Gastrocnemius medialis (tissue), 4 donors: ENCODE results near the gene EIF3F. TPM values are rescaled to one million over a fixed set of nuclear protein-coding genes. Genes with fewer than 3 reads are reported as not detected.

Source experiments
- ATAC-seq, 2 donors: fragments of 150-250 bp; one replicate each; pipeline ENCODE4 v1.9.1; 2016
- DNase-seq, 2 donors: peaks; one replicate each; pipeline ENCODE4 v3.0.0-alpha.2; 2019
- H3K27ac ChIP-seq, 4 donors: fragments of 200-600 bp; sonication (generic); 1 replicate in 1 of 4; 2 replicates in 3 of 4; pipeline ENCODE4 v1.5.1; 2016 to 2018; ENCODE audit warnings: mild to moderate bottlenecking in 2 of 4, moderate library complexity in 1 of 4
- H3K27me3 ChIP-seq, 3 donors: fragments of 200-600 bp; sonication (generic) in 2 of 3; 1 replicate in 1 of 3; 2 replicates in 2 of 3; pipeline versions ENCODE4 v1.5.1 to v1.6.0; 2016 to 2019; ENCODE audit warnings: mild to moderate bottlenecking in 1 of 3, moderate library complexity in 1 of 3
- H3K36me3 ChIP-seq, 2 donors: fragments of 200-600 bp; sonication (generic) in 1 of 2; one replicate each; pipeline ENCODE4 v1.5.1; 2017 to 2018
- H3K4me1 ChIP-seq, 2 donors: fragments of 200-600 bp; sonication (generic) in 1 of 2; one replicate each; pipeline ENCODE4 v1.5.1; 2016 to 2017; ENCODE audit warnings: mild to moderate bottlenecking in 2 of 2
- H3K4me3 ChIP-seq, 4 donors: fragments of 200-600 bp; sonication (generic) in 3 of 4; 1 replicate in 1 of 4; 2 replicates in 3 of 4; pipeline ENCODE4 v1.5.1; 2016 to 2019; ENCODE audit warnings: mild to moderate bottlenecking in 2 of 4
- H3K9me3 ChIP-seq, 3 donors: fragments of 200-600 bp; sonication (generic) in 2 of 3; 1 replicate in 1 of 3; 2 replicates in 2 of 3; pipeline ENCODE4 v1.5.1; 2016 to 2019
- CTCF ChIP-seq, 5 experiments: fragments of 450-650 bp in 3 of 5; fragments of 200-600 bp in 2 of 5; sonication (generic) in 2 of 5; IDR thresholded peaks in 4 of 5; conservative IDR thresholded peaks in 1 of 5; 1 replicate in 4 of 5; 2 replicates in 1 of 5; pipeline ENCODE4 v1.5.1; 2016 to 2019; ENCODE audit warnings: antibody characterized with exemption in 5 of 5, mild to moderate bottlenecking in 3 of 5, moderate library complexity in 3 of 5
- POLR2A ChIP-seq, 2 donors: fragments of 450-650 bp; IDR thresholded peaks; one replicate each; pipeline ENCODE4 v1.6.1; 2017; ENCODE audit warnings: antibody characterized with exemption in 2 of 2, mild to moderate bottlenecking in 2 of 2, moderate library complexity in 2 of 2
- in situ Hi-C, 4 donors: fragments of 200-750 bp; cut with MboI; loops; one replicate each; pipeline versions ENCODE4 v1.15.0 to v1.8.0; 2017; ENCODE audit warnings: low sequenced_read_pairs in 4 of 4
- intact Hi-C: fragments of 100-400 bp; cut with DNase I; formaldehyde crosslinking; loops from one replicate; pipeline ENCODE4 v1.15.1; 2023; ENCODE audit warnings: low total_unique reads
- total RNA-seq, 4 donors: library from RNA; depleted of rRNA; stranded (reverse); fragments of >200 nt; gene quantifications; one replicate each; pipeline versions ENCODE4 v1.1.0 to v1.2.3, GENCODE V29; 2016

EIF3F gene
- total RNA-seq, 4 donors from 2014 or later: 187 to 303 (median 239) TPM

- in situ Hi-C loops: loop anchor here (5.0 to 10.0 kb wide), 3 partner anchors 60 to 70 kb away; no protein-coding TSS in a partner anchor
- H3K4me3 ChIP-seq: no peak overlapping the region
- intact Hi-C loops: no loop called here
- no peaks in the 10 kb centered on the region for H3K4me1 ChIP-seq
- no peak for ATAC-seq
- no peak for DNase-seq
- no peak overlapping the region for H3K27ac ChIP-seq
- H3K9me3 ChIP-seq: no peaks in the 10 kb centered on the region
- TF ChIP-seq CTCF (IDR thresholded peaks at IDR 0.05 in 4 of 5, conservative IDR thresholded peaks at IDR 0.05 in 1 of 5) (no peak), POLR2A (IDR thresholded peaks at IDR 0.05) (no peak)
- no peaks in the 10 kb centered on the region for H3K27me3 ChIP-seq
- H3K36me3 ChIP-seq: no peaks in the 10 kb centered on the region
These were observed 47.6 kb downstream of the EIF3F start for GRCh38 chr11:8034604-8035190.

- no peaks in the 10 kb centered on the region for H3K27me3 ChIP-seq
- no peaks in the 10 kb centered on the region for H3K9me3 ChIP-seq
- H3K4me1 ChIP-seq: no peaks in the 10 kb centered on the region
- no peak for ATAC-seq
- in situ Hi-C loops (loop anchor here (5.0 to 10.0 kb wide), 3 partner anchors 59 to 69 kb away; no protein-coding TSS in a partner anchor), intact Hi-C loops (no loop called here)
- H3K36me3 ChIP-seq: no peaks in the 10 kb centered on the region
- no peak for DNase-seq
- no peak overlapping the region for H3K4me3 ChIP-seq
- no peak for TF ChIP-seq POLR2A (IDR thresholded peaks at IDR 0.05)
- TF ChIP-seq CTCF (IDR thresholded peaks at IDR 0.05 in 4 of 5, conservative IDR thresholded peaks at IDR 0.05 in 1 of 5): no peak
- H3K27ac ChIP-seq: no peak overlapping the region
These were observed 48.2 kb downstream of the EIF3F start for GRCh38 chr11:8035200-8035855.

GRCh38 chr11:8036002-8036802 lies 49.1 kb downstream of the EIF3F start:
- in situ Hi-C loops: loop anchor here (5.0 to 10.0 kb wide), 3 partner anchors 59 to 69 kb away; no protein-coding TSS in a partner anchor
- DNase-seq: no peak

DNA sequence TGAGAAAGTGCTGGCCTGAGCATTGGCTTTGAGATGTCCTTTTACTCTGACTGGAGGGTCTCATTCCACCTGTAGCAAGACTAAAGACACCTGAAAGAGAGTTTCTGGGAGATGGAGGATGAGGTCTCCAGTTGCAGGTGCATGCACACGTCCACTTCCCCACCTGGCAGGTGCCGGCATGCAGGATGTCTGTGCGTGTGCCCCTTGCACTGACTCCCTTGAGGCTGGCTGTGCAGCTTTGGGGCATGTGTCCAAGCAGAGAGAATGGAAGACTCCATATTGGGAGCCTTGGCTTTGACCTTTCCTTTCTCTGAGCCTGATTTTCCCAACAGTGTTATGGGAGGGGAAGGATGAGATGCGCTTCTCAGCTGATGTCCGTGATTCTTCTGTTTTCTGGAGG lies 49.8 kb downstream of the EIF3F start:
- H3K4me3 ChIP-seq: no peak overlapping the region
- no peak overlapping the region for H3K27ac ChIP-seq
- intact Hi-C loops (no loop called here), in situ Hi-C loops (loop anchor here (5.0 to 10.0 kb wide), 3 partner anchors 58 to 68 kb away; no protein-coding TSS in a partner anchor)
- no peaks in the 10 kb centered on the region for H3K36me3 ChIP-seq
- H3K9me3 ChIP-seq: no peaks in the 10 kb centered on the region
- DNase-seq (no peak), ATAC-seq (no peak)
- no peak for TF ChIP-seq POLR2A (IDR thresholded peaks at IDR 0.05)
- TF ChIP-seq CTCF (IDR thresholded peaks at IDR 0.05 in 4 of 5, conservative IDR thresholded peaks at IDR 0.05 in 1 of 5): no peak
- H3K4me1 ChIP-seq: no peaks in the 10 kb centered on the region
- no peaks in the 10 kb centered on the region for H3K27me3 ChIP-seq

More at GRCh38 chr11:8036002-8036802, 49.1 kb downstream of the EIF3F start:
- no peak overlapping the region for H3K27ac ChIP-seq
- H3K27me3 ChIP-seq: no peaks in the 10 kb centered on the region
- H3K4me3 ChIP-seq: no peak overlapping the region
- intact Hi-C loops: no loop called here
- H3K9me3 ChIP-seq: no peaks in the 10 kb centered on the region
- H3K36me3 ChIP-seq: no peaks in the 10 kb centered on the region
- no peak for ATAC-seq
- H3K4me1 ChIP-seq: no peaks in the 10 kb centered on the region
- TF ChIP-seq CTCF (IDR thresholded peaks at IDR 0.05 in 4 of 5, conservative IDR thresholded peaks at IDR 0.05 in 1 of 5): no peak
- no peak for TF ChIP-seq POLR2A (IDR thresholded peaks at IDR 0.05)
